NT2/D1 (cell line): ENCODE data around the gene TMEM115.

ENCODE experiments used
- DNase-seq: peaks from one replicate; pipeline ENCODE4 v3.0.0-alpha.2; 2011; ENCODE audit warnings: low read depth, low spot score
- H3K27me3 ChIP-seq: 2 replicates; pipeline ENCODE4 v1.6.0; 2011; ENCODE audit warnings: mild to moderate bottlenecking; ENCODE audit not compliant: insufficient read length, insufficient read depth
- H3K36me3 ChIP-seq: 2 replicates; pipeline ENCODE4 v1.6.1; 2011; ENCODE audit warnings: mild to moderate bottlenecking, low read length, mixed read lengths; ENCODE audit not compliant: insufficient read depth, insufficient read length
- H3K4me1 ChIP-seq: 2 replicates; pipeline ENCODE4 v1.5.1; 2011; ENCODE audit not compliant: insufficient read depth, insufficient read length
- H3K4me3 ChIP-seq: 2 replicates; pipeline ENCODE4 v1.5.1; 2011; ENCODE audit warnings: low read depth; ENCODE audit not compliant: insufficient read length
- H3K9ac ChIP-seq: 2 replicates; pipeline ENCODE4 v1.6.0; 2011; ENCODE audit warnings: low read depth; ENCODE audit not compliant: insufficient read length
- H3K9me3 ChIP-seq: 2 replicates; pipeline ENCODE4 v1.5.1; 2011; ENCODE audit warnings: mild to moderate bottlenecking, low read length; ENCODE audit not compliant: insufficient read depth
- SUZ12 ChIP-seq: IDR thresholded peaks from 2 replicates; pipeline ENCODE4 v1.6.1; 2011; ENCODE audit not compliant: insufficient read length, insufficient read depth; ENCODE audit errors: extremely low read depth
- YY1 ChIP-seq: IDR thresholded peaks from 2 replicates; pipeline ENCODE4 v1.6.1; 2011; ENCODE audit not compliant: insufficient read length, insufficient read depth
- ZNF274 ChIP-seq: IDR thresholded peaks from 2 replicates; pipeline ENCODE4 v1.6.1; 2011; ENCODE audit warnings: mild to moderate bottlenecking, low read depth, low read length

Gene TMEM115

DNA sequence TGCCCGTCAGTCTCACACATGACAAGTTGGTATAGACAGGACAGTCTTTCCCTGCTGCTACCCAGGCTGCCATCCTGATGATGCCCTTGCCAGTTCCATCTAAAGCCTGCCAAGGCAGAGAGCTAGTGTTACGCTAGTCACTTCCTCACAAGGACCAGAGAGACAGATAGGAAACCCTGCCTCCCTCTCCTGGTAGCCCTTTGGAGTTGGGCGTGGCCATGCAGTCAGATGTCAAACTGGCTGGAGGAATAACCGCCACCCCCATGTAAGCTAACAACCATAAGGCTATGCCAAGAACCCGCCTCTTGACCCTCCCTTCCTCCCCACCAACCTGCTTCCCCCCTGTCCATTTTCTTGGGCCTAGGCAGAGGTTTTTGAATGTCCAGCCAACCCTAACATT, 2.8 kb downstream of the TMEM115 start:
- Histone ChIP-seq H3K4me1 (peaks cover 25% of the 10 kb centered on the region), H3K27me3 (peaks cover 3% of the 10 kb centered on the region), H3K36me3 (peaks cover 65% of the 10 kb centered on the region), H3K4me3 (no peak overlapping the region), H3K9ac (no peak overlapping the region), H3K9me3 (no peaks in the 10 kb centered on the region)
- TF ChIP-seq ZNF274 (no peak), YY1 (no peak), SUZ12 (no peak)
- DNase-seq, result no peak

DNA sequence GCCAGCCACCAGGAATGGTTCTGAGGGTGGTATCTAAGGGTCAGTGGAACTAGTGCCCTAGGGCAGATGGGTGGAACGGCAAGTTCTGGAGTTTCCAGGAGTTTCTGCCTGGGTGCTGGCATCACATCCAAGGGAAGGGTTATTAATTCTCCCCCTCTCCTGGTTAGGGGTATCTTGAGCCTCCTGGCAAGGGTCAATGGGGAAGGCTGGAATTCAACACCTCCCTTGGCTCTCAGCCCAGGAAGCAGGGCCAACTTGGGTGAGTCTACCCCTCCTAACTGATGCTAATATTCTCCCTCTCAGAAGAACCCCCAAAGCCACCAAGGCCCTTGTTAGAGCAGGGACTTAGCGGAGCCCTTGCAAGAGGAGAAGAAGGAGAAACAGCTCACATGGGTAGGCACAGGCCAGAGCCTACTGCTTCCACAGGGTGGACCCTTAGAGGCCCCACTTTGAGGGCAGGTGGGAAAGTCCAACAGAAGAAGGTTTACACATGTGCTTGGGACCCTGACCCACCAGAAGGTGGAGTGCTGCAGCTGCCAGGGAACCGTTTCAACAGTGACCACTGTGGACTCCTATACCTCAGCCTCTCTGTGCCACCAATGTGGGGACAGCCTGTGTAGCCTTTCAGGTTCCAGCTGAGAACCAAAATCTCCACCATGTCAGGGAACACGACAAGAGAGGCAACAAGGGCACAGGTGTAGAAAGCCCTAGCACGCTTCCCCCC, 3.3 kb downstream of the TMEM115 start:
- no peak for TF ChIP-seq SUZ12
- TF ChIP-seq ZNF274, result no peak
- TF ChIP-seq YY1, result no peak
- H3K9me3 ChIP-seq, result no peaks in the 10 kb centered on the region
- peaks cover 27% of the 10 kb centered on the region for H3K4me1 ChIP-seq
- peaks cover 3% of the 10 kb centered on the region for H3K27me3 ChIP-seq
- no peak overlapping the region for H3K4me3 ChIP-seq
- H3K36me3 ChIP-seq, result peaks cover 69% of the 10 kb centered on the region
- DNase-seq, result no peak
- H3K9ac ChIP-seq, result peak overlapping the region; percentile 8

DNA sequence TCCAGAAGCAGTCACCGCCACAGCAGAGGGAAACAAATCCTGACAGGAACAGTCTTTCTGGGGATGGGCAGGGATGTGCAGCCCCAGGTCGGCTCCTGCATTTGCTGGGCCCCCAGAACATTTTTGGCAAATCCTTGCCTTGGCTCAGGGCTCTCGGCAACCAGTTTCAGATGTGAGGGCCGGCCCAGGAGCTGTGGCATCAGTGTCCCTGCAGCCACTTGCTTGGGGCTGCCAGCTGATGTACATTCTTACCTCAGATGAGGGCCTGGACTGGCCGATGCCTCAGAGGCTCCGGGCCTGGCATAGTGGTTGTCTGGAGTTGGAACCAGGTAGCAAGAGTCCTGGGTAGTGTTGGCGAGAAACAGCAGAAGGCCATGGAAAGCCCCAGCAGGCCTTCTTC, 4.5 kb downstream of the TMEM115 start:
- Histone ChIP-seq H3K9ac (no peak overlapping the region), H3K9me3 (no peaks in the 10 kb centered on the region), H3K4me1 (peaks cover 24% of the 10 kb centered on the region), H3K27me3 (no peaks in the 10 kb centered on the region), H3K36me3 (peaks cover 69% of the 10 kb centered on the region), H3K4me3 (no peak overlapping the region)
- no peak for DNase-seq
- no peak for TF ChIP-seq SUZ12

DNA sequence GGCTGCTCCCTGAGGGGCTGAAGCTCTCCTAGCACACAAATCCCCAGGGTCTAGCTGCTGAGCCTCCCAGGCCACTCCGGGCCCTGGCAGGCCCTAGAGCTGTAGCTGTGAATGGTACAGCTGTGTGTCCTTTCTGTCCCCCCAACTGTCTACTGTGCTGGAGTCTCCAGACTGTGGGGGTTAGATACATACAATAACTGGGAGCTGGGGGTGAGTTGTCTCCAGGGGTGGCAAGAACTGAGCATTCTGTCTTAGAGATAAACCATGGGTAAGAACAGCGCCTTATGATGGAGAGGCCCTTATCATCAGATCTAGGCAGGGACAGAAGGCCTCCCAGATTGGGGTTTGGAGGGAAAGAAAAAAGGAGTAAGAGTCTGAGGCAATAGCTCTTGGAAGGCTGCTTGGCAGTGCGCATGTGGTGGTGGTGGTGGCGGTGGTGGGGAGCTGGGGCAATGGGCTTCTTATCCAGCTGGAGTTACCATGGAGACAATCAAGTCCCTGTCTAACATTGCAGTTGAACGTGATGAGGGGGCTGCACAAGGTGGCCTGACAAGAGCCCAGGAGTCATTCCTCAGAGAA, 5.0 kb downstream of the TMEM115 start:
- Histone ChIP-seq H3K9me3 (no peaks in the 10 kb centered on the region), H3K4me3 (no peak overlapping the region), H3K27me3 (no peaks in the 10 kb centered on the region), H3K9ac (no peak overlapping the region), H3K4me1 (peaks cover 26% of the 10 kb centered on the region), H3K36me3 (peaks cover 73% of the 10 kb centered on the region)
- DNase-seq, result no peak
- TF ChIP-seq ZNF274 (no peak), YY1 (no peak), SUZ12 (no peak)

DNA sequence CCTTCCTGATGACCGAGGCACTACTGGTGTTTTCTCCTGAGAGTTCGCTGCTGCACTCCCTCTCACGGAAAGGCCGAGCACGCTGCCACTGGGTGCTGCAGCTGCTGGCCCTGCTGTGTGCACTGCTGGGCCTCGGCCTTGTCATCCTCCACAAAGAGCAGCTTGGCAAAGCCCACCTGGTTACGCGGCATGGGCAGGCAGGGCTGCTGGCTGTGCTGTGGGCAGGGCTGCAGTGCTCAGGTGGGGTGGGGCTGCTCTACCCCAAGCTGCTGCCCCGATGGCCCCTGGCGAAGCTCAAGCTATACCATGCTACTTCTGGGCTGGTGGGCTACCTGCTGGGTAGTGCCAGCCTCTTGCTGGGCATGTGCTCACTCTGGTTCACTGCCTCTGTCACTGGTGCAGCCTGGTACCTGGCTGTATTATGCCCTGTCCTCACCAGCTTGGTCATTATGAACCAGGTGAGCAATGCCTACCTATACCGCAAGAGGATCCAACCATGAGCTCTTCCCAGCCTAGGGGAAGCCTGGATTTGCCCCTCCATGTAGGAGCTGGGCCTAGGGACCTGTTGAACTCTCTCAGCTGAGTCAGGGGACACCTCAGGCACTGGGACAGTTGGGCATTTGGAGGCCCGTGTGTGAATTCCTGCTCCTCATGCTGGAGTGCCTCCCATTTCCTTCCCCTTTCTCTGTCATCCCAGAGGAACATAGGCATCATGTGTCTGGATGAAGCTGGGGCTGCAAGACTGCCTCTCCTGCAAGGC, 5.9 kb downstream of the TMEM115 start:
- Histone ChIP-seq H3K9me3 (no peaks in the 10 kb centered on the region), H3K27me3 (no peaks in the 10 kb centered on the region), H3K9ac (peak overlapping the region; percentile 17), H3K36me3 (peaks cover 77% of the 10 kb centered on the region), H3K4me3 (no peak overlapping the region), H3K4me1 (peaks cover 22% of the 10 kb centered on the region)
- DNase-seq, result no peak
- no peak for TF ChIP-seq YY1
- TF ChIP-seq ZNF274, result no peak
- TF ChIP-seq SUZ12, result no peak

DNA sequence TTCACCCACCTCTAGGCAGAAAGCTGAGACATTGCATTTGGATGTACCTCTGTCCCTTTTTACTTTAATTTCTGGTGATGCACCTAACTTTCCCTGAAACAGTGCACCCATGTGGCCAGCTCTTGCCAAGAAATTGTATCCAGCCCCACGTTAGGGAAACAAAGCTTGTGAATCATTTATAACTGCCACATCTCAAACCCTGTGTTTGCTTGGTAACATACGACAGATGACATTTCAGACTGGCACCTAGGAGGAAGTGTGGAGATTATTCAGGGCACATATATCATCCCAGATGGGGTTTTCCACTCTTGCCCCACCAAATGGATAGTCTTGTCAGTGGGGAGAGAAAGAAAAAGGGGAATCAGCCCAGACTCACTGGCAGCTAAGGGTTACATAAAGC, 6.5 kb downstream of the TMEM115 start:
- H3K36me3 ChIP-seq, result peaks cover 77% of the 10 kb centered on the region

DNA sequence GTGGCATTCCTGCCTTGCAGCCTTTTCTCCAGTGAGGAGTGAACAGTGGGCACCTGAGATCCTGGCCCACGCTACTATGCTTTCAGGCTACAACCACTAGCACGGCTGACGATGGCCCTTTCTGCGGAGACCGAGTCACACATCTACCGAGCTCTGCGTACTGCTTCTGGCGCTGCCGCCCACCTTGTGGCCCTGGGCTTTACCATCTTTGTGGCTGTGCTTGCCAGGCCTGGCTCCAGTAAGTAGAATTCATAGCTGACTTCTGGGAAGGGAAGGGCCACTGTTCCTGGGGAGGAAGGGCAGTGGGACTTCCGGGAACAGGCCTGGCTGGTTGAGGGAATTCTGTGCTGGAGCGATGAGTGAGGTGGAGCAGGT, 8.0 kb downstream of the TMEM115 start:
- peak overlapping the region; percentile 100 for H3K4me3 ChIP-seq

More for the DNA sequence above, 6.5 kb downstream of the TMEM115 start:
- DNase-seq, result no peak
- Histone ChIP-seq H3K4me3 (no peak overlapping the region), H3K27me3 (no peaks in the 10 kb centered on the region), H3K9me3 (no peaks in the 10 kb centered on the region), H3K9ac (peak overlapping the region; percentile 17), H3K4me1 (peaks cover 16% of the 10 kb centered on the region)
- TF ChIP-seq ZNF274 (no peak), SUZ12 (no peak), YY1 (no peak)

More for the DNA sequence above, 8.0 kb downstream of the TMEM115 start:
- Histone ChIP-seq H3K27me3 (peaks cover 1% of the 10 kb centered on the region), H3K4me1 (peaks cover 9% of the 10 kb centered on the region), H3K9me3 (no peaks in the 10 kb centered on the region), H3K9ac (peak overlapping the region; percentile 66), H3K36me3 (peaks cover 68% of the 10 kb centered on the region)
- no peak for DNase-seq
- TF ChIP-seq ZNF274 (no peak), YY1 (no peak), SUZ12 (no peak)
